HCT116 (cell line): Measurements from ENCODE around the gene MEI1. TPM values are rescaled to one million over a fixed set of nuclear protein-coding genes. Genes with fewer than 3 reads are reported as not detected.
"Not testable (repeated sequence)": the region's sequence is repeated elsewhere in the genome, so short reads cannot be mapped to it uniquely, and the experiment has no call there.

Source experiments
- ATAC-seq: fragments of 200-7000 bp; cut with Tn5 transposase; 2 replicates; pipeline ENCODE4 v1.9.1; 2020; ENCODE audit warnings: mild to moderate bottlenecking, moderate library complexity
- BruUV-seq: library from RNA; stranded (reverse); fragments of 400-500 nt; replicated peaks from 2 replicates; lab custom pipeline; 2021; lab: Mats Ljungman, UMichigan
- CTCF ChIA-PET: fragments of 300-600 bp; sonication (Branson Sonifier 250); formaldehyde crosslinking; loops from one replicate; lab custom pipeline; 2021; ENCODE audit warnings: antibody characterized with exemption; lab: Charles Lee
- POLR2A ChIA-PET: fragments of 300-600, 350-600 bp; sonication (Branson Sonifier 250); formaldehyde crosslinking; loops from one replicate; lab custom pipeline; 2021; ENCODE audit warnings: antibody characterized with exemption; lab: Charles Lee
- RAD21 ChIA-PET, 2 experiments: fragments of 300-600 bp; sonication (Branson Sonifier 250); formaldehyde crosslinking; loops; one replicate each; lab custom pipeline; 2023; ENCODE audit warnings: low total read pairs in 2 of 2; ENCODE audit not compliant: uncharacterized antibody in 2 of 2, unreplicated experiment in 2 of 2, low non-redundant PET in 1 of 2; lab: Charles Lee
- DNase-seq: peaks from one replicate; pipeline ENCODE4 v3.0.0-alpha.2; 2010; ENCODE audit warnings: low read depth, low spot score
- H2AFZ ChIP-seq: fragments of 200-600 bp; shearing (Covaris generic), sonication (generic); 2 replicates; pipeline ENCODE4 v1.6.1; 2017; ENCODE audit warnings: low read depth, mixed run types, mixed read lengths, antibody characterized with exemption, low read length; ENCODE audit not compliant: poor library complexity, severe bottlenecking
- H3K27ac ChIP-seq: 2 replicates; pipeline ENCODE4 v1.5.1; 2012; ENCODE audit warnings: low read depth, low read length
- H3K27me3 ChIP-seq: fragments of 200-600 bp; sonication (generic); 2 replicates; pipeline ENCODE4 v1.6.1; 2016; ENCODE audit warnings: mixed run types, low read length, mixed read lengths; ENCODE audit not compliant: insufficient read depth
- H3K36me3 ChIP-seq, 2 experiments: fragments of 200-500 bp in 1 of 2; fragments of 200-600 bp in 1 of 2; sonication (Bioruptor generic) in 1 of 2; sonication (generic) in 1 of 2; 2 replicates each; pipeline versions ENCODE4 v1.5.1 to v1.6.1; 2014 to 2016; ENCODE audit warnings: low read length in 2 of 2, inconsistent platforms in 1 of 2, mixed read lengths in 1 of 2, mixed run types in 1 of 2; ENCODE audit not compliant: insufficient read depth in 2 of 2, control insufficient read depth in 1 of 2
- H3K4me1 ChIP-seq, 2 experiments: fragments of 200-600 bp in 1 of 2; sonication (generic) in 1 of 2; 2 replicates each; pipeline versions ENCODE4 v1.5.1 to v1.6.1; 2012 to 2017; ENCODE audit warnings: low read length in 2 of 2, inconsistent platforms in 1 of 2, mild to moderate bottlenecking in 1 of 2, mixed read lengths in 1 of 2, mixed run types in 1 of 2, moderate library complexity in 1 of 2; ENCODE audit not compliant: insufficient read depth in 2 of 2, control insufficient read depth in 1 of 2
- H3K4me2 ChIP-seq: fragments of 200-600 bp; sonication (generic); 2 replicates; pipeline ENCODE4 v1.6.1; 2017; ENCODE audit warnings: mixed run types, low read length, mixed read lengths
- H3K4me3 ChIP-seq, 2 experiments: fragments of 200-600 bp in 1 of 2; sonication (generic) in 1 of 2; replicated peaks in 1 of 2; 2 replicates each; pipeline ENCODE4 v1.5.1; 2011 to 2016; ENCODE audit warnings: low read length in 2 of 2, control low read depth in 1 of 2, low read depth in 1 of 2, mild to moderate bottlenecking in 1 of 2, mixed read lengths in 1 of 2, mixed run types in 1 of 2
- H3K79me2 ChIP-seq: fragments of 200-600 bp; sonication (generic); 2 replicates; pipeline ENCODE4 v1.6.1; 2017; ENCODE audit warnings: mild to moderate bottlenecking, mixed run types, low read length, moderate library complexity, mixed read lengths; ENCODE audit not compliant: insufficient read depth
- H3K9ac ChIP-seq: fragments of 200-600 bp; sonication (generic); 2 replicates; pipeline ENCODE4 v1.6.1; 2016; ENCODE audit warnings: low read length, mixed read lengths
- H3K9me2 ChIP-seq: fragments of 200-600 bp; sonication (generic), shearing (Covaris generic); 2 replicates; pipeline ENCODE4 v1.6.1; 2017; ENCODE audit warnings: mixed run types, mild to moderate bottlenecking, moderate library complexity; ENCODE audit not compliant: insufficient read depth
- H3K9me3 ChIP-seq, 2 experiments: fragments of 200-500 bp in 1 of 2; fragments of 200-600 bp in 1 of 2; sonication (Bioruptor generic) in 1 of 2; sonication (generic) in 1 of 2; 2 replicates each; pipeline ENCODE4 v1.6.1; 2014 to 2017; ENCODE audit warnings: low read length in 2 of 2, mixed read lengths in 2 of 2, inconsistent platforms in 1 of 2, low read depth in 1 of 2, mild to moderate bottlenecking in 1 of 2, mixed run types in 1 of 2, moderate library complexity in 1 of 2; ENCODE audit not compliant: control insufficient read depth in 1 of 2, insufficient read depth in 1 of 2
- H4K20me1 ChIP-seq: fragments of 200-600 bp; sonication (generic), shearing (Covaris generic); 2 replicates; pipeline ENCODE4 v1.6.1; 2017; ENCODE audit warnings: mixed run types, mild to moderate bottlenecking, moderate library complexity; ENCODE audit not compliant: insufficient read depth
- FOSL1 ChIP-seq: IDR thresholded peaks from 2 replicates; pipeline ENCODE4 v1.6.1; 2012; ENCODE audit warnings: low read depth
- JUND ChIP-seq: IDR thresholded peaks from 2 replicates; pipeline ENCODE4 v1.6.1; 2012
- SIN3A ChIP-seq: IDR thresholded peaks from 2 replicates; pipeline ENCODE4 v1.6.1; 2012; ENCODE audit warnings: low read depth
- intact Hi-C: fragments of 100-400 bp; cut with micrococcal nuclease; formaldehyde crosslinking; loops from 2 replicates; pipeline ENCODE4 v1.10.0; 2022
- total RNA-seq: library from RNA; stranded (reverse); gene quantifications from one replicate; pipeline ENCODE4 v1.2.1, GENCODE V29; 2021; ENCODE audit not compliant: unreplicated experiment
- TF ChIP-seq, protein P1 (sequence below), 3 experiments: fragments of 200-600 bp in 1 of 3; sonication (generic) in 1 of 3; IDR thresholded peaks in 2 of 3; conservative IDR thresholded peaks in 1 of 3; 2 replicates each; pipeline ENCODE4 v1.5.1; 2012 to 2017; ENCODE audit warnings: low read depth in 2 of 3, low read length in 2 of 3, antibody characterized with exemption in 1 of 3, borderline replicate concordance in 1 of 3, control low read depth in 1 of 3, mild to moderate bottlenecking in 1 of 3, mixed read lengths in 1 of 3, mixed run types in 1 of 3, moderate library complexity in 1 of 3; ENCODE audit not compliant: insufficient read depth in 1 of 3

MEI1 gene
- total RNA-seq, 1 experiment from 2014 or later = 0.64 TPM

DNA sequence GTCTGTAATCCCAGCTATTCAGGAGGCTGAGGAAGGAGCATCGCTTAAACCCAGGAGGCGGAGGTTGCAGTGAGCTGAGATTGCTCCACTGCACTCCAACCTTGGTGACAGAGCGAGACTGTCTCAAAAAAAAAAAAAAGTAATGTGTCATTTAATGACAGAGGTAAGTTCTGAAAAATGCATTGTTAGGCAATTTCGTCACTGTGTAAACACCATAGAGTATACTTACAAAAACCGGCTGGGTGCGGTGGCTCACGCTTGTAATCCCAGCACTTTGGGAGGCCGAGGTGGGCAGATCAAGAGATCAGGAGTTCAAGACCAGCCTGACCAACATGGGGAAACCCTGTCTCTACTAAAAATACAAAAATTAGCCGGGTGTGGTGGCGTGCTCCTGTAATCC lies 27.2 kb upstream of the MEI1 start:
- intact Hi-C loops, H3K9ac ChIP-seq, ATAC-seq, H2AFZ ChIP-seq, H3K27me3 ChIP-seq, H3K9me3 ChIP-seq, H3K4me2 ChIP-seq, BruUV-seq, H3K4me3 ChIP-seq, H3K9me2 ChIP-seq, DNase-seq: not testable (repeated sequence)
- TF ChIP-seq JUND (0 out of 2 replicates have a peak, but pooled peaks have one; percentile 16), FOSL1 (peak; percentile 19; the same call in 1 of the 2 replicates)
- Histone ChIP-seq H3K27ac (peak overlapping the region; percentile 10; the same call in 1 of the 2 replicates), H3K36me3 (peaks cover 19 to 24% of the 10 kb centered on the region in 2 experiments; a peak in 3 of 4 replicates), H4K20me1 (peaks cover 14% of the 10 kb centered on the region; the same call in 1 of the 2 replicates), H3K79me2 (peaks cover 82% of the 10 kb centered on the region), H3K4me1 (peaks cover 27 to 67% of the 10 kb centered on the region in 2 experiments)
- RAD21 ChIA-PET = interaction anchor here in 1 of 2 experiments (0.6 kb wide), 1 partner anchor 41 kb away, joined by 3 read pairs; no protein-coding TSS in a partner anchor
- CTCF ChIA-PET = interaction anchor here (1.1 kb wide), 1 partner anchor 25 kb away, joined by 3 read pairs; no protein-coding TSS in a partner anchor
- POLR2A ChIA-PET = interaction anchor here (0.9 kb wide), 1 partner anchor 82 kb away, joined by 5 read pairs; the partner anchor contains the start of gene PMM1

DNA sequence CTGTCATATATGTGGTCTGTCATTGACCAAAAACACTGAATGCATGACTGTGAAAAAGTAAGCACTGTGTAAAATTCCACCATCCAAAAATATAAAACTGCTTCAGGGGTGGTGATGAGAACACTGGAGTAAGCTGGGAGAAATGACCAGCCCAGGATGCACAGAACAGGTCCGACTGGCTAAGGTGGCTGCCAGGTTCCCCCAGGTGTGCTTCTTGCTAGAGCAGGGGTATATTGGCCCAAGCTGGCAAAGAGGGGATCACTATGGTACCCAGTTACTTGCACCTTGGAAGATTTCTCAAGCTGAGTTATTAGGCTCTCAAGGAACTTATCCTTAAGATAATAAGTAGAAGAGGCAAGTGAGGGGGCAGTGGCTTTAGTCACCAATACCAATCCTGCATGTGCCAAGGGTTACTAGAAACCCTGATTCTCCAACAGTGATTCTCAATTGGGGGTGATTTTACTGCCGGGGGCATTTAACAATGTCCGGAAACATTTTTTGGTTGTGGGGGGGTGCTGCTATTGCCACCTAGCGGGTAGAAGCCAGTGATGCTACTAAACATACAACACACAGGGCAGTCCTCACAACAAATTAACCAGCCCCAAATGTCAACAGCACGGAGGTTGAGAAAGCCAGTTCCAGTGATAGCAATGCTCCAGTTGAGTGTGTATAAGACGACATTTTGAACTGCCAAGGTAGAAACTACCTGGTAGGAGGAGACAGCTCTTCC lies 26.4 kb upstream of the MEI1 start:
- peaks cover 17% of the 10 kb centered on the region; the same call in 1 of the 2 replicates for H4K20me1 ChIP-seq
- peak; percentile 49 for ATAC-seq
- H3K27me3 ChIP-seq = no peaks in the 10 kb centered on the region
- no peaks in the 10 kb centered on the region for H3K9me2 ChIP-seq
- 0 out of 2 replicates have a peak overlapping the region, but pooled peaks have one; percentile 10 for H3K27ac ChIP-seq
- no peak overlapping the region for H3K4me3 ChIP-seq
- no peak overlapping the region for H3K9ac ChIP-seq
- no peak overlapping the region for H2AFZ ChIP-seq
- POLR2A ChIA-PET = interaction anchor here (0.9 kb wide), 1 partner anchor 83 kb away, joined by 5 read pairs; the partner anchor contains the start of gene PMM1
- peaks cover 22 to 28% of the 10 kb centered on the region in 2 experiments; a peak in 3 of 4 replicates for H3K36me3 ChIP-seq
- no peaks in the 10 kb centered on the region for H3K9me3 ChIP-seq
- intact Hi-C loops = no loop called here
- DNase-seq = no peak
- TF ChIP-seq, protein P1, sequence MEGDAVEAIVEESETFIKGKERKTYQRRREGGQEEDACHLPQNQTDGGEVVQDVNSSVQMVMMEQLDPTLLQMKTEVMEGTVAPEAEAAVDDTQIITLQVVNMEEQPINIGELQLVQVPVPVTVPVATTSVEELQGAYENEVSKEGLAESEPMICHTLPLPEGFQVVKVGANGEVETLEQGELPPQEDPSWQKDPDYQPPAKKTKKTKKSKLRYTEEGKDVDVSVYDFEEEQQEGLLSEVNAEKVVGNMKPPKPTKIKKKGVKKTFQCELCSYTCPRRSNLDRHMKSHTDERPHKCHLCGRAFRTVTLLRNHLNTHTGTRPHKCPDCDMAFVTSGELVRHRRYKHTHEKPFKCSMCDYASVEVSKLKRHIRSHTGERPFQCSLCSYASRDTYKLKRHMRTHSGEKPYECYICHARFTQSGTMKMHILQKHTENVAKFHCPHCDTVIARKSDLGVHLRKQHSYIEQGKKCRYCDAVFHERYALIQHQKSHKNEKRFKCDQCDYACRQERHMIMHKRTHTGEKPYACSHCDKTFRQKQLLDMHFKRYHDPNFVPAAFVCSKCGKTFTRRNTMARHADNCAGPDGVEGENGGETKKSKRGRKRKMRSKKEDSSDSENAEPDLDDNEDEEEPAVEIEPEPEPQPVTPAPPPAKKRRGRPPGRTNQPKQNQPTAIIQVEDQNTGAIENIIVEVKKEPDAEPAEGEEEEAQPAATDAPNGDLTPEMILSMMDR (IDR thresholded peaks at IDR 0.05 in 2 of 3, conservative IDR thresholded peaks at IDR 0.05 in 1 of 3; ENCODE audit: borderline replicate concordance in 1 of 3, insufficient read depth in 1 of 3, low read depth in 2 of 3, low read length in 2 of 3) = peak; percentile 19 to 51 (median 46); a peak in 4 of 6 replicates
- no peak for TF ChIP-seq SIN3A
- peaks cover 23 to 59% of the 10 kb centered on the region in 2 experiments for H3K4me1 ChIP-seq
- BruUV-seq = no TSS peak
- CTCF ChIA-PET = interaction anchor here (1.1 kb wide), 1 partner anchor 24 kb away, joined by 3 read pairs; no protein-coding TSS in a partner anchor
- H3K79me2 ChIP-seq = peaks cover 91% of the 10 kb centered on the region
- RAD21 ChIA-PET = no interaction called here
- H3K4me2 ChIP-seq = 0 out of 2 replicates have a peak overlapping the region, but pooled peaks have one; percentile 1
